H9 (cell line): Measurements from ENCODE around the gene NDOR1. TPM values are rescaled to one million over a fixed set of nuclear protein-coding genes. Genes with fewer than 3 reads are reported as not detected.

Experiments used
- DNase-seq: peaks from one replicate; pipeline ENCODE4 v3.0.0-alpha.2; 2017
- H2AFZ ChIP-seq: one replicate; pipeline ENCODE4 v1.6.1; 2013; ENCODE audit warnings: mild to moderate bottlenecking, low read length, control low read depth, moderate library complexity
- H2AK5ac ChIP-seq: 2 replicates; pipeline ENCODE4 v1.6.1; 2013; ENCODE audit warnings: low read length, control low read depth, mixed read lengths; ENCODE audit not compliant: insufficient read length
- H2BK120ac ChIP-seq: one replicate; pipeline ENCODE4 v1.6.1; 2013; ENCODE audit warnings: low read depth, mild to moderate bottlenecking, low read length, control low read depth, inconsistent platforms; ENCODE audit not compliant: poor library complexity, severe bottlenecking
- H2BK12ac ChIP-seq: 2 replicates; pipeline ENCODE4 v1.6.1; 2013; ENCODE audit warnings: low read length, control low read depth, mixed read lengths, low read depth; ENCODE audit not compliant: insufficient read length
- H2BK15ac ChIP-seq: 2 replicates; pipeline ENCODE4 v1.6.1; 2013; ENCODE audit warnings: low read depth, low read length, control low read depth
- H2BK20ac ChIP-seq: one replicate; pipeline ENCODE4 v1.6.1; 2013; ENCODE audit warnings: low read depth, mild to moderate bottlenecking, low read length, control low read depth, inconsistent platforms; ENCODE audit not compliant: poor library complexity, severe bottlenecking
- H2BK5ac ChIP-seq: 2 replicates; pipeline ENCODE4 v1.6.1; 2013; ENCODE audit warnings: low read length, control low read depth, mixed read lengths; ENCODE audit not compliant: insufficient read length
- H3K14ac ChIP-seq: 2 replicates; pipeline ENCODE4 v1.6.1; 2013; ENCODE audit warnings: low read length, control low read depth; ENCODE audit not compliant: insufficient read depth
- H3K18ac ChIP-seq: 2 replicates; pipeline ENCODE4 v1.6.1; 2013; ENCODE audit warnings: low read depth, mild to moderate bottlenecking, mixed read lengths, low read length, control low read depth; ENCODE audit not compliant: insufficient read length
- H3K23ac ChIP-seq: 2 replicates; pipeline ENCODE4 v1.6.1; 2013; ENCODE audit warnings: low read length, control low read depth, mixed read lengths, low read depth; ENCODE audit not compliant: insufficient read length
- H3K23me2 ChIP-seq: 2 replicates; pipeline ENCODE4 v1.6.1; 2013; ENCODE audit warnings: low read depth, mild to moderate bottlenecking, mixed read lengths, low read length, control low read depth; ENCODE audit not compliant: insufficient read length, poor library complexity, severe bottlenecking
- H3K27ac ChIP-seq: 2 replicates; pipeline ENCODE4 v1.5.1; 2013; ENCODE audit warnings: low read length, control low read depth, mixed read lengths, low read depth; ENCODE audit not compliant: insufficient read length
- H3K27me3 ChIP-seq: 2 replicates; pipeline ENCODE4 v1.6.1; 2013; ENCODE audit warnings: low read length, control low read depth, inconsistent platforms; ENCODE audit not compliant: insufficient read depth
- H3K4ac ChIP-seq: 2 replicates; pipeline ENCODE4 v1.6.1; 2013; ENCODE audit warnings: low read depth, mild to moderate bottlenecking, control low read depth, inconsistent platforms, low read length, moderate library complexity
- H3K4me1 ChIP-seq: 2 replicates; pipeline ENCODE4 v1.6.1; 2013; ENCODE audit warnings: low read length, control low read depth, inconsistent platforms; ENCODE audit not compliant: insufficient read depth
- H3K4me2 ChIP-seq: 2 replicates; pipeline ENCODE4 v1.6.1; 2013; ENCODE audit warnings: low read length, control low read depth, mixed read lengths; ENCODE audit not compliant: insufficient read length, insufficient read depth
- H3K56ac ChIP-seq: 2 replicates; pipeline ENCODE4 v1.6.1; 2013; ENCODE audit warnings: low read depth, mild to moderate bottlenecking, mixed read lengths, low read length, control low read depth; ENCODE audit not compliant: insufficient read length
- H3K79me1 ChIP-seq: 2 replicates; pipeline ENCODE4 v1.6.1; 2013; ENCODE audit warnings: low read depth, mild to moderate bottlenecking, moderate library complexity, low read length, control low read depth, inconsistent platforms; ENCODE audit not compliant: insufficient read depth, poor library complexity, severe bottlenecking
- H3K79me2 ChIP-seq: 2 replicates; pipeline ENCODE4 v1.6.1; 2013; ENCODE audit warnings: low read length, control low read depth, inconsistent platforms; ENCODE audit not compliant: insufficient read depth
- H3K9ac ChIP-seq: 2 replicates; pipeline ENCODE4 v1.6.1; 2013; ENCODE audit warnings: low read length, control low read depth, mixed read lengths; ENCODE audit not compliant: insufficient read length; ENCODE audit errors: extremely low read depth
- H3K9me3 ChIP-seq: one replicate; pipeline ENCODE4 v1.6.1; 2013; ENCODE audit warnings: low read depth, low read length, inconsistent platforms; ENCODE audit not compliant: control insufficient read depth
- H3T11ph ChIP-seq: one replicate; pipeline ENCODE4 v1.6.1; 2013; ENCODE audit warnings: mild to moderate bottlenecking, low read length, control low read depth, inconsistent platforms
- H4K20me1 ChIP-seq: one replicate; pipeline ENCODE4 v1.6.1; 2013; ENCODE audit not compliant: control insufficient read depth, insufficient read length, insufficient read depth
- H4K5ac ChIP-seq: 2 replicates; pipeline ENCODE4 v1.6.1; 2013; ENCODE audit warnings: low read depth, mild to moderate bottlenecking, mixed read lengths, low read length, control low read depth; ENCODE audit not compliant: insufficient read length
- H4K8ac ChIP-seq: replicated peaks from 2 replicates; pipeline ENCODE4 v1.6.1; 2013; ENCODE audit warnings: low read length, control low read depth, mixed read lengths, low read depth; ENCODE audit not compliant: insufficient read length
- H4K91ac ChIP-seq: 2 replicates; pipeline ENCODE4 v1.6.1; 2013; ENCODE audit warnings: low read depth, mild to moderate bottlenecking, moderate library complexity, mixed read lengths, low read length, control low read depth; ENCODE audit not compliant: insufficient read length
- H3K27ac Mint-ChIP-seq, 3 experiments: 2 replicates in 2 of 3; 3 replicates in 1 of 3; pipeline ENCODE4 v1.8.0; 2020 to 2021; ENCODE audit warnings: mixed read lengths in 3 of 3, mild to moderate bottlenecking in 1 of 3, moderate library complexity in 1 of 3
- H3K27me3 Mint-ChIP-seq: 2 replicates; pipeline ENCODE4 v1.8.0; 2021; ENCODE audit warnings: low read depth, mild to moderate bottlenecking, moderate library complexity, mixed read lengths
- H3K36me3 Mint-ChIP-seq, 3 experiments: 2 replicates in 2 of 3; 3 replicates in 1 of 3; pipeline ENCODE4 v1.8.0; 2020 to 2021; ENCODE audit warnings: low read depth in 3 of 3, mixed read lengths in 3 of 3; ENCODE audit not compliant: insufficient read depth in 1 of 3
- H3K4me1 Mint-ChIP-seq, 2 experiments: 2 replicates each; pipeline ENCODE4 v1.8.0; 2020; ENCODE audit warnings: mixed read lengths in 2 of 2
- H3K4me3 Mint-ChIP-seq, 2 experiments: 2 replicates in 1 of 2; 3 replicates in 1 of 2; pipeline ENCODE4 v1.8.0; 2020 to 2021; ENCODE audit warnings: mild to moderate bottlenecking in 2 of 2, mixed read lengths in 2 of 2, moderate library complexity in 1 of 2
- H3K9me3 Mint-ChIP-seq, 2 experiments: 2 replicates in 1 of 2; 3 replicates in 1 of 2; pipeline ENCODE4 v1.8.0; 2020; ENCODE audit warnings: mild to moderate bottlenecking in 2 of 2, mixed read lengths in 2 of 2, moderate library complexity in 1 of 2
- CTCF ChIP-seq: fragments of 200-600 bp; sonication (generic); conservative IDR thresholded peaks from 3 replicates; pipeline ENCODE4 v1.8.0; 2021; ENCODE audit warnings: antibody characterized with exemption, mild to moderate bottlenecking
- WGBS: extraction: QIAGEN DNeasy Blood & Tissue Kit; methylation state at CpG from one replicate; pipeline ENCODE4 v1.1.7; 2013; ENCODE audit warnings: missing lambda C conversion rate, low lambda C conversion rate, mixed read lengths; ENCODE audit not compliant: insufficient read length; ENCODE audit errors: extremely low coverage; 5-methylcytosine and 5-hydroxymethylcytosine counted together
- total RNA-seq: library from RNA; stranded (reverse); gene quantifications from 2 replicates; pipeline ENCODE4 v1.2.1, GENCODE V29; 2021

NDOR1 gene
- total RNA-seq, 1 experiment from 2014 or later, result 44.1 TPM

GRCh38 chr9:137247135-137247915, 41.8 kb downstream of the NDOR1 start:
- TF ChIP-seq CTCF, result no peak
- H2AK5ac ChIP-seq, result no peak overlapping the region
- no peak overlapping the region for H2BK120ac ChIP-seq
- no peak overlapping the region for H2BK20ac ChIP-seq
- no peak overlapping the region for H3K56ac ChIP-seq
- no peaks in the 10 kb centered on the region; a peak in 1 of 5 replicates for H3K9me3 Mint-ChIP-seq
- H2AFZ ChIP-seq, result no peak overlapping the region
- H3K79me2 ChIP-seq, result no peaks in the 10 kb centered on the region
- no peaks in the 10 kb centered on the region for H3K79me1 ChIP-seq
- H3K14ac ChIP-seq, result no peak overlapping the region; the same call in 1 of the 2 replicates
- no peak overlapping the region for H4K91ac ChIP-seq
- no CpG with 5 or more reads among the region's 20 CpGs for WGBS
- no peaks in the 10 kb centered on the region; the same call in 1 of the 2 replicates for H3K4me1 ChIP-seq
- DNase-seq, result no peak
- peaks cover 11 to 17% (median 14%) of the 10 kb centered on the region in 3 experiments; a peak in 6 of 7 replicates for H3K36me3 Mint-ChIP-seq
- H3K9me3 ChIP-seq, result no peaks in the 10 kb centered on the region
- H2BK5ac ChIP-seq, result no peak overlapping the region
- H3T11ph ChIP-seq, result no peak overlapping the region
- H3K27me3 ChIP-seq, result no peaks in the 10 kb centered on the region
- no peak overlapping the region for H3K4me3 Mint-ChIP-seq
- H3K23ac ChIP-seq, result no peak overlapping the region
- no peak overlapping the region for H3K27ac ChIP-seq
- H3K4me1 Mint-ChIP-seq, result peaks cover 17 to 26% of the 10 kb centered on the region in 2 experiments
- no peak overlapping the region for H3K18ac ChIP-seq
- no peak overlapping the region for H3K4ac ChIP-seq
- H3K27me3 Mint-ChIP-seq, result peaks cover 40% of the 10 kb centered on the region
- no peak overlapping the region for H4K5ac ChIP-seq
- no peak overlapping the region for H4K8ac ChIP-seq
- H3K27ac Mint-ChIP-seq, result no peak overlapping the region
- H2BK15ac ChIP-seq, result no peak overlapping the region
- peaks cover 3% of the 10 kb centered on the region for H4K20me1 ChIP-seq
- no peak overlapping the region for H3K9ac ChIP-seq
- H3K4me2 ChIP-seq, result no peak overlapping the region
- peaks cover 3% of the 10 kb centered on the region for H3K23me2 ChIP-seq
- H2BK12ac ChIP-seq, result no peak overlapping the region
